ENCODE results near the gene XPR1.
"Not testable (repeated sequence)": the region's sequence is repeated elsewhere in the genome, so short reads cannot be mapped to it uniquely, and the experiment has no call there.

GRCh38 chr1:180711260-180711659, 79.4 kb downstream of the XPR1 start:
- TF ChIP-seq, protein P1, sequence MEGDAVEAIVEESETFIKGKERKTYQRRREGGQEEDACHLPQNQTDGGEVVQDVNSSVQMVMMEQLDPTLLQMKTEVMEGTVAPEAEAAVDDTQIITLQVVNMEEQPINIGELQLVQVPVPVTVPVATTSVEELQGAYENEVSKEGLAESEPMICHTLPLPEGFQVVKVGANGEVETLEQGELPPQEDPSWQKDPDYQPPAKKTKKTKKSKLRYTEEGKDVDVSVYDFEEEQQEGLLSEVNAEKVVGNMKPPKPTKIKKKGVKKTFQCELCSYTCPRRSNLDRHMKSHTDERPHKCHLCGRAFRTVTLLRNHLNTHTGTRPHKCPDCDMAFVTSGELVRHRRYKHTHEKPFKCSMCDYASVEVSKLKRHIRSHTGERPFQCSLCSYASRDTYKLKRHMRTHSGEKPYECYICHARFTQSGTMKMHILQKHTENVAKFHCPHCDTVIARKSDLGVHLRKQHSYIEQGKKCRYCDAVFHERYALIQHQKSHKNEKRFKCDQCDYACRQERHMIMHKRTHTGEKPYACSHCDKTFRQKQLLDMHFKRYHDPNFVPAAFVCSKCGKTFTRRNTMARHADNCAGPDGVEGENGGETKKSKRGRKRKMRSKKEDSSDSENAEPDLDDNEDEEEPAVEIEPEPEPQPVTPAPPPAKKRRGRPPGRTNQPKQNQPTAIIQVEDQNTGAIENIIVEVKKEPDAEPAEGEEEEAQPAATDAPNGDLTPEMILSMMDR (IDR thresholded peaks at IDR 0.05): not testable (repeated sequence)
- TF ChIP-seq POLR2AphosphoS5 (IDR thresholded peaks at IDR 0.05): not testable (repeated sequence)
